ENCODE results near the gene CD248.
"Not testable (repeated sequence)": the region's sequence is repeated elsewhere in the genome, so short reads cannot be mapped to it uniquely, and the experiment has no call there.

The CD248 gene, protein sequence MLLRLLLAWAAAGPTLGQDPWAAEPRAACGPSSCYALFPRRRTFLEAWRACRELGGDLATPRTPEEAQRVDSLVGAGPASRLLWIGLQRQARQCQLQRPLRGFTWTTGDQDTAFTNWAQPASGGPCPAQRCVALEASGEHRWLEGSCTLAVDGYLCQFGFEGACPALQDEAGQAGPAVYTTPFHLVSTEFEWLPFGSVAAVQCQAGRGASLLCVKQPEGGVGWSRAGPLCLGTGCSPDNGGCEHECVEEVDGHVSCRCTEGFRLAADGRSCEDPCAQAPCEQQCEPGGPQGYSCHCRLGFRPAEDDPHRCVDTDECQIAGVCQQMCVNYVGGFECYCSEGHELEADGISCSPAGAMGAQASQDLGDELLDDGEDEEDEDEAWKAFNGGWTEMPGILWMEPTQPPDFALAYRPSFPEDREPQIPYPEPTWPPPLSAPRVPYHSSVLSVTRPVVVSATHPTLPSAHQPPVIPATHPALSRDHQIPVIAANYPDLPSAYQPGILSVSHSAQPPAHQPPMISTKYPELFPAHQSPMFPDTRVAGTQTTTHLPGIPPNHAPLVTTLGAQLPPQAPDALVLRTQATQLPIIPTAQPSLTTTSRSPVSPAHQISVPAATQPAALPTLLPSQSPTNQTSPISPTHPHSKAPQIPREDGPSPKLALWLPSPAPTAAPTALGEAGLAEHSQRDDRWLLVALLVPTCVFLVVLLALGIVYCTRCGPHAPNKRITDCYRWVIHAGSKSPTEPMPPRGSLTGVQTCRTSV

DNA sequence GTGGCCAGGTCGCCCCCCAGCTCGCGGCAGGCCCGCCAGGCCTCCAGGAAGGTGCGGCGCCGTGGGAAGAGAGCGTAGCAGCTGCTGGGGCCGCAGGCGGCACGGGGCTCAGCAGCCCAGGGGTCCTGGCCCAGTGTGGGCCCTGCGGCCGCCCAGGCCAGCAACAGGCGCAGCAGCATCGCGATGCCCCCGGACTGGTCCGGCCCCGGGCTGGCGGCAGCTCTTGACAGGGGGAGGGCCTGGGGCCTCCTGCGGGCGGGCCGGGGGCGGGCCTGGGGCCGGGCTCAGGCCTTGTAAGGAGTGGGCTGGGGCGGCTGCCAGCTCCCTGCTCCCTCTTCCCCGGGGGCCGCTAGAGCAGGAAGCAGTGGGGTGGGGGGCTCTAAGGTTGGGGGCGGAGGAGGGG lies at the start of gene CD248:
Gene CD248, minus strand, starts transcription at position 196 of the 403 bp plus-strand sequence. Its CDS starts 17 bp downstream, at position 179.
- DNase-seq (ENCODE audit: low read depth): peak; percentile 67

DNA sequence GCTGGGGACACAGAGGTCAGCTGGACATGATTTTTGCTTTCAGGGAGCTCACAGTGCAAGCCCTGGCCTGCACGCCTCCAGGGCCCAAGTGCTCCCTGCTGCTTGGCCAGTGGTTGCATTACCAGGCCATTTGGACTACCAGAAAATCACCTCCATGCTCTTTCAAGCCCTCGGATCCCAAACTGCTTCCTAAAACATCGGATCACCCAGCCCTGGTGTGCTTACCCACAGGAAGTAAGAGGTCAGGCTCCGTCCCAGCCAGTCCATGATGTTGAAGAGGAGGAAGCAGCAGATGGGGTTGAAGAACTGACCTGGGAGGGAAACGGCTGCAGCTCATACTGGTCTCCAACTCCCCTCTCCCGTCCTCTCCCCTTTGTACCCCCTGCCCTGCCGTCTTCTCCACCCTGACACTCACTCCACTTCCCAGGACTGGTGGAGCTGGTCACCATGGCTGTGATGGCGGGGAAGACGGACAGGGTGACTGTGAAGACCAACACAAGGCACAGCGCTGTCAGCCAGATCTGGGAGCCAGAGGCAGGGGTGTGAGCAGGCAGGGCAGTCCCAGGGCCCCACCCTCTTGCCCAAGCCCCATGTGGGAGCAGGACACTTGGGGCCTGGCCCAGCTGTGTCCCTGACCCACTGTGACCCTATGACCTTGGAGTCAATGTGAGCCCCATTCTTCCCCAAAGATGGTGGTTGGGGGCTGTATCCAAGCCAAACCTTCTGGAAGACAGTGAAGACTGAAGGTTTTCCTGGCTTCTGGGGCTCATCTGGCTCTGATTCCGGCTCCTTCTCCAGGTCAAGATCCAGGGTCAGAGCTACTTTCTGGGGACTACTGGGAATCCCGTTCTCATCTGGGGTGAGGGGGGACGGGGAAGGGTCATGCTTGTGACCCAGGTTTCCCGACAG lies 49.1 kb upstream of the CD248 start:
- DNase-seq (ENCODE audit: low read depth): no peak

DNA sequence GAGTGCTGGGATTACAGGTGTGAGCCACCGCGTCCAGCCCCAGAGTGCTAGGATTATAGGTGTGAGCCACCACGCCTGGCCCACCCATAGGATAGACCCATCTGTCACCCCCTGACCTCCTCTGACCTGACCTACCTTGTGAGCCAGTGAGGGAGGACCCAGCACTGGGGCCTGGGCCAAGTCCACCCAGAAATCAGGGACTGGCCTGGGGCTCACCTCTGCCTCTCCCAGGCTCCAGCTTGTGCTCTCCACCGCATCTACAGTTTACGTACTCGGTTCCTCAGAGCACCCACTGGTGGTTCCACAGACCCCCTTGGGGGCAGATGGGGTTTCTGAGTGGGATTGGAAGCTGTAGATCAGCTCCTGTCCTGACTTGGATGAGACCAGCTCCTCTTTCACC lies 48.3 kb upstream of the CD248 start:
- DNase-seq (ENCODE audit: low read depth): no peak

DNA sequence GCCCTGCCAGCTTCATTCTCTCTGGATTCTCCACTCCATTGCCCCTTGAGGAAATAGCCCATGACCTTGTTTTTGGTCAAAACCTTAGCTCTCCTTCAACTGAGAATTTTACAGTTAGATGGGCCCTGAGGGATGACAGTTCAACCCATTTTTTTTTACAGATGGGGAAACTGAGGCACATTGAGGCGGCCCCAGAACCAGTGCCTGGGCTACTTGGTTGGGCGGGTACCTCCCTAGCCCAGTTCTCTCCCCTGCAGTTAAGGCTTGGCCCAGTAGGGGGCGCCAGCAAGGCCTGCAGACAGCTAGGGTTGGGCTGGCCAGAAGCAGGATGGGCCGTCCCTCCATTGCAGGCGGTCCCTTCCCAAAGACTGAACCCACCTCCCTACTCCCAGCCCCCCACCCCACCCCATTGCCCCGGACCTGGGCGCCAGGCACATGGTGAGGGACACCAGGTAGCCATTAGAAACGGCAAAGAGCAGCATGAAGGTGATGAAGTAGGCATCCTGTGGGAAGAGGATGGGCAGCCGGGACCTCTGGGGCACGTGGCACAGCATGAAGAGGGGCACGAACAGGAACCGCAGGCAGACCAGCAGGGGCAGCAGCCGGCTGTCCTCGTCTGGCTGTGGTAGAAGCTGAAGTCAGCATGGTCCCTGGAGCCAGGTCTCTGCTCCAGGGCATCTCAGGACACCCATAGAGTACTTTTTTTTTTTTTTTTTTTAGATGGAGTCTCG lies 47.1 kb upstream of the CD248 start:
- no peak for DNase-seq (ENCODE audit: low read depth)

DNA sequence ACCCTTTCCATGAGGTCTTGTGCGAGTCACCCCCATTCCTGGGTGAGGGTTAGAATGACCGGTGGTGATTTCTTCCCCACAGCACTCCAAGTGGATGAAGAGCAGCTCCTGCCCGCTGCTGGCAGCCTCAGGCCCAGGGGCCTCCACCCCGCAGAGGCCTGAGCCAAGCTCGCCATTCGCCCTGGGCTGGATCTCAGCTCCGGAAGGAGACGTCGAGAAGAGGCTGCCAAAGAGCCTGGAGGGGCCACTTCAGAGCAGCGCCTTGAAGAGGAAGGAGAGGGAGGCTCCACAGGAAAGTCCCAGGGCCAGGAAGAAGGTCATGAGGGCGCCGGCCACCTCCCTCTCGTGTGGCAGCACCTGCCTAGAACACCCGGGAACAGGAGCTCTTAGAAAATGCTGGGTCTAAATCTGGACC lies 46.4 kb upstream of the CD248 start:
- no peak for DNase-seq (ENCODE audit: low read depth)

DNA sequence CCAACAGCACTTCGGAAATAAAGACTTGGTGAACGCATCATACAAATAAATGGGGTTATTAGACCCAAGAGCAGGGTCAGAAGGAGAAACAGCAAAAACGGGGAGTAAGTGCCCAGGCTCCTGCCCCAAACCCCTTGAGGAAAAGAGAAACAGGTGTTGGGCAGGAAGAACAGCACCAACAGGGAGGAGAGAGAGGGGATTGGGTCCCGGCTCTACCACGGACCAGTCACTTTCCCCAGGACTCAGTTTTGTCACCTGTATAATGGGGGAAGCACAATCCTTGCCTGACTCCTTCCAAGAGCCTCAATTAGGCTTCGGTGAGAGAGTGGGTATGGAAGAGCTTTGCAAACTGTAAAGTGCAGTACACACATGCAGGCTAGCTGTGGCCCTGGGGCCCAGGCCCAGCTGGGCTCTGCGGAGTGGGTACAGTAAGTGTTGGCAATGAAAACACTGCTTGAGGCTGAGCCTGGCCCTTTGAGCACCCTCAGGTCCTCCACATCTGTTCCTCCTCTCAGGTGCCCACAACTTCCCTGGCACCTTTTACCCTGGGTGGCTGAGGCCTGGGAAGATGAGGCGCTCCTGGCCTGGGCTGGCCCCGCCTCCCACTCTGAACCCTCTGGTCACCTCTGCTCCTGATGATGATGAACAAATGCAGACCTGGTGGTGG lies 45.8 kb upstream of the CD248 start:
- no peak for DNase-seq (ENCODE audit: low read depth)

DNA sequence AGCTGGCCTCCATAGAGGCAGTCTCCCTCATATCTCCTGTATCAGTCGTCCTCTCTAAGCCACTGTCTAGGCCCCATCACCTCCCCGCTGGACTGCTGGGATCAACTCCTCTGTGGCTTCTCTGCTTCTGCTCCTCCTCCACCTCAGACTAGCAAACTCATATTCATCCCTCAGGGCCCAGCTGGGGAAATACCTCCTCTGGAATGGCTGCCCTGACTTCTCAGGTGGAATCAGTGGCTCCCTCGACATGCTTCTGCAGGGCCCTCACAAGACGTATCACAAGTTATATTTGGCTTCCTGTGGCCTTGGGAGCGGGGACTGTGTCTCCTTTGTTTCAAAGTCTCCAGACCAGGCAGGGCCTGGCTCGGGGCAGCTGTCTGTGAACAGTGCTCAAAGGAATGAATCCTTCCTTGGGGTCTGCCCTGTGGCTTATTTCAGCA lies 44.7 kb upstream of the CD248 start:
- no peak for DNase-seq (ENCODE audit: low read depth)

DNA sequence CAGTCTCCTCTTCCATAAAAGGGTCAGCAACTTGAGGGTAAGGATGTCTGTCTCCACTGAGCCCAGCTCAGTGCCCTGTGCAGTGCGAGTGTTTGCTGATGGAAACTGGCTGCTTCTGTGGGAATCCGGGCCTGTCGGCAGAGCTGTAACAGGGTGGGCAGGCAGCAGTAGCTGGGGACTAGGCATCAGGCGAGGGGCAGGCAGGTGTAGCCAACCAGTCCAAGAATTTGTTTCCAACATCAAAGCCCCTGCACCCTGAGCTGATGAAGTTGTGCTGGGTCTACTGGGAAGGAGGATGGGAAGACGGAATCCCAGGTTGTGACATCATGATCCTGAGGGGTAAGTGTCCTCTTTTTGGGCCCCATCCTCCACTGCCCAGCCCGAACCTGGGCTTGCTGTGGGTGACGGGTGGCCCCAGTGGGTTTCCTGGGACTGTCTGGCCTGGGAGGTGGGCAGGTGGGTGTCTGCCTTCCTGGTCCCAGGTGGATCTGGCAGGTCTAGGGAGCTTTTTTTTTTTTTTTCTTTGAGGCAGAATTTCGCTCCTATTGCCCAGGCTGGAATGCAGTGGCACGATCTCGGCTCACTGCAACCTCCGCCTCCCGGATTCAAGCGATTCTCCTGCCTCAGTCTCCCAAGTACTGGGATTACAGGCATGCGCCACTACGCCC lies 43.7 kb upstream of the CD248 start:
- no peak for DNase-seq (ENCODE audit: low read depth)

DNA sequence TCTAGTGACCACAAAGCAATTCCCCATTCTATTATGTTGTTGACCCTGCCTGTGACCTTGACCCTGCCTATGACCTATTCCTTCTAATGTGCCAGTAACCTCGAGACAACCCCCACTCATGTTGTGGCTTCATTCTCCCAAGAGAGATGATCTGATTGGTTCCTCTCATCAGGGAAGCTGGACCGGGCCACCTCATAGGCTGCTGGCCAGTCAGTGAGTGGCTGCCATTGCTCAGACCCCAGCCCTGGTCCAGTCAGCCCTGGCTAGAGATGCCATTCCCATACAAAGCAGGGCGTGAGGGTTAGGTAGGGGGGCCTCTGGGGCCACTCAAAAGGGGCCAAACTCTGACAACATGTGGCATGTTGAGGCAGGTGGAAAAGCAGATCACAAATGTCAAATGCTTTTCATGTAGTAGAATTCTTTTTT lies 42.8 kb upstream of the CD248 start:
- no peak for DNase-seq (ENCODE audit: low read depth)

DNA sequence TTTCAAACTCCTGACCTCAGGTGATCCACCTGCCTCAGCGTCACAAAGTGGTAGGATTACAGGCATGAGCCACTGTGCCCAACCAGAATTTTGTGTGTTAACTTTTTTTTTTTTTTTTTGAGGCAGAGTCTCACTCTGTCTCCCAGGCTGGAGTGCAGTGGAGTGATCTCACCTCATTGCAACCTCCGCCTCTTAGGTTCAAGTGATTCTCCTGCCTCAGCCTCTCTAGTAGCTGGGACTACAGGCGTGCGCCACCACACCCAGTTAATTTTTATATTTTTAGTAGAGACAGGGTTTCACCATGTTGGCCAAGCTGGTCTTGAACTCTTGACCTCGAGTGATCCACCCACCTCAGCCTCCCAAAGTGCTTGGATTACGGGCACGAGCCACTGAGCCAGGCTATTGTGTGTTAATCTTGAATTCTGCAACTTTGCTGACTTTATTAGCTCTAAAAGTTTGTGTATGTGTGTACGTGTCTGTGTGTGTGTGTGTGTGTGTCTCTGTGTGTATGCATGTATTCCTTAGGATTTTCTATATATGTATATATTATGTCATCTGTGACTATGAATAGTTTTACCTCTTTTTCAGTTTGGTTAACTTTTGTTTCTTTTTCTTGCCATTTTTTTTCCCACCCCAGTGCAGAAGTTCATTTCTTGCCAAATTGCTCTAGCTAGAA lies 33.9 kb upstream of the CD248 start:
- not testable (repeated sequence) for DNase-seq (ENCODE audit: low read depth)

DNA sequence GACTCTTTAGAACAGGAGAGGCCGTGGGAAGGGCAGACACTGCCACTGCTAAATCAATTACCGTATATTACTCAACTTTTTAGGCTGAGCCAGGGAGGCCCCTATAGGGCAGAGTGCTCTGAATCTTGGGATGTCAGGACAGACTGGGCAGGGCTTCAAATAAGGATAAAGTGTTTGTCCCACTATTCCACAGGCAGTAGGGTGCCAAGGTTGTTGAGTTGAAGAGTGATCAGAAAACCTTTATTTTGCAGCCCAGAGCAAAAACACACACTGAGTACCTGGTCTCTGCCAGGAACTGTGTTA lies 32.2 kb upstream of the CD248 start:
- DNase-seq (ENCODE audit: low read depth): no peak

DNA sequence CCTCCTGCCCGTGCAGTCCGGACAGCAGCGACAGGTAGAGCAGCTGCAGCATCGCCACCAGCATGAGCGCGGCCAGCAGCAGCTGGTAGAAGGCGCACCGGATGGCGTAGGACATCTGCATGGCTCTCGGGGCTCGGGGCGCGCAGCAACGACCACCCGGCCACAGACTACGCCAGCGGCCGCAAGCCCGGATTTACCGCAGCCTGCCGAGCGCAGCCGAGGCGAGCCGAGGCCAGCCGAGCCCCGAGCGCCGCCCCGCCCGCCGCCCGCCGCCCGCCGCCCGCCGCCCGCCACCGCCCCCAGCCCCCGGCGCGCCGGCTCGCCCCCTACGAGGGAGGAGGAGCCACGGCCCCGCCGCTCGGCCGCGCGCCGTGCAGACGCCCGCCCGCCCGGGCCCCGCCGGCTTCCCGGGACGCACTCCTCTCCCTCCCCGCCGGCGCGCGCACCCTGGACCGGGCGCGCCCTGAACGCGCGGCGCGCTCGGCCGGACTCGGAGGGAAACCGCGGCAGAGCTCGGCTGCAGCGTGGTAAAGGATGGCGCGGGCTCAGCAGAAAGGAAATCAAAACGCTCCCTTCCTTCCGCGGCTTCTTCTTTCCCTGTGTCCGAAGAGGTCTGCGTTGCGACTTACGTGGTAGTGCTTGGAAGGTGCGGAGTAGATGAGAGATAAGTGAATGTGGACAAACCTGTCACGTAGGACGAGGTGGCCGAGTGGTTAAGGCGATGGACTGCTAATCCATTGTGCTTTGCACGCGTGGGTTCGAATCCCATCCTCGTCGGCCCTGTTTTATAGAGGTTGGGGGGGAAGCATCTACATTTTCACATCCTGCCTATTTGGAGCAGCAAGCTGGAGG lies 30.8 kb upstream of the CD248 start, which contains the start of gene B4GAT1:
Gene B4GAT1, minus strand, starts transcription at position 205 of the 852 bp plus-strand sequence. Its CDS starts 84 bp downstream, at position 121.
- DNase-seq (ENCODE audit: low read depth): peak; percentile 63

DNA sequence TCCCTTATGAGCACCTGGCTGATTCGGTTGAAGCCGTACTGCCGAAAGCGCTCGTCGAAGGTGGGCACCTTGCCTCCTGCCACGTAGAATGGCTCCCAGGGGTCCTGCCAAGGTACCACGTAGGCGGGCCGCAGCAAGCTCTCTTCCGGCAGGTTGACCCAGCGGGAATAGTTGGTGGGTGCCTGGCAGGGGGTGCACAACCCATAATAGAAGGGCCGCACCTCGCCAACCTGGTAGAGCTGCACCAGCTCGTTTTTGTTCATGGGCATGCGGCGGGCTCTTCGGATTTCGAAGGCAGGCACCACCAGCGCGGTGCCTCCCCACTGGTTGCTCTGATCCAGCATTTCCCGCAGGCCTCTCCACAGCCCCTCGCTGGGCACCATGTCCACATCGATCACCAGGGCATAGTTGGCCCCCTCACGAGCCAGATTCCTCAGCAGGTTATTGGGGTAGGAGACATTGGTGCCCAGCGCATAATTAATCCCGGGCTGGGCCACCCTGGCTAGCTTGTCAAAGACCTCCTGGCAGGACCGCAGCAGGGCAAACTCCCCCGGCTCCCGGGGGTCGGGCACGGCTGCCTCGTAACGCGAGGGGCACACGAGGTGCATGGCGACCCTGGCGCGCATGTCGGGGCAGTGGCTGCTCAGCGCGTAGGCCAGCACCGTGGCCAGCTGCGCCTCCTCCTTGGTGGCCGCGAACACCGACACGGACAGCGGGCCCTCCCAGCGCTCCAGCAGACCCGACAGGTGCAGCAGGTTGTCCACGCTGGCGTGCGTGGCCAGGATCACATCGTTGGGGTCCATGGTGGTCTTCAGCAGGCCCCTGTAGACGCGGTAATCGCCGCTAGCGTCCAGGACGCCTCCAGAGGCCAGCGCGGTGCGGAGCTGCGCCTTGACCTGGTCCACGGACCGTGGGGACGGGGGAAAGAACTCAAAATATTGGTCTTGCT lies 29.9 kb upstream of the CD248 start:
- no peak for DNase-seq (ENCODE audit: low read depth)

DNA sequence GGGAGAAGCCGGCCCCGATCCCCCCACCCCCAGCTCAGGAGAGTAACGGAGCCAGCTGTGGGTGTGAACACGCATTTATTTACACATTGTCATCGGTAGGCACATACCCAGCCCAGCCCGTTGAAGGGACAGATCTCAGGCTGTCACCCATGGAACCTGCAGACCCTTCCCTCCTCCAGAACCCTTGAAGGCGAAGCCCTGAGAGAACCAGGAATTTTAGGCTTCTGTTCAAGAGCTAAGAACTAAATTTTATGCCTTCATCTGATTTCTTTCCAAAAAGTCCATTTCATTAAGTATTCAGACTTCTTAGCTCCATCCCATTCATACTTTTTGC lies 28.4 kb upstream of the CD248 start:
- no peak for DNase-seq (ENCODE audit: low read depth)

DNA sequence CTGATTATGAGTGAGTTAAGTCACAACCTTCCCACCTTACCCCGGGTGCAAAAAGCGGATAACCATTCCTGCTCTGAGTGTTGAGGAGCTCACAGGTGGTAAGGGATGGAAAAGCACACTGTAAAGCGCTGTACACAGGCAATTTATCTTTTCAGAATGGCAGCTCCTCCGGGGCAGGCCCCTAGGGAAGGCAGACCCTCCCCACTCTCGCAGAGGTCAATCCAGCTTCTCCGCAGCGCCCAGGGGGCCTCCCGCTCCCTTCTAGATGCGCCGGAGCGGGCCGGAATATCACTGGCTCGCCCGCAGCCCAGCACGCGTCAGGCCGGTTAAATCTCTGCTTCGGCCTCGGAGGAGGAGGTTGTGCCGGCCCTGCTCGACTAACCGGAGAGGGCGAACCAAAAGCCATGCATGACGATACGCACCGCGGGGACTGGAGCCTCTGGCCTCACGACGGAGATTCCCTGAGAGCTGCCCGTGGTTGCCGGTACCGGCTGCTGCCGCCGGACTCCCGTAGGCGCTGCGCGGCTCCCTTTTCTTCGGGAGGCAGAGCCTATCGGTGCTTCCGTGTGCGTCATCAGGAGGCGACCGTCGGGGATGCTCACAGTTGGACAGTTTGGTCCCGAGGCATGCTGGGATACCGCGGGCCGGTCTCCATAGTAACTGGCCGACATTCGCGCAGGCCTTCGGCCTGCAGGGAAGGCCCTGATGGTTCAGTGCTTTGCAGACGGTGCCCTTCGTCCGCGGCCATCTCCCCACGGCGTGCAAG lies 27.9 kb upstream of the CD248 start, which contains the start of gene BRMS1:
Gene BRMS1, minus strand, starts transcription at position 555 of the 766 bp plus-strand sequence. CDS start 2,870 bp downstream, outside the sequence.
- DNase-seq (ENCODE audit: low read depth): peak; percentile 97

DNA sequence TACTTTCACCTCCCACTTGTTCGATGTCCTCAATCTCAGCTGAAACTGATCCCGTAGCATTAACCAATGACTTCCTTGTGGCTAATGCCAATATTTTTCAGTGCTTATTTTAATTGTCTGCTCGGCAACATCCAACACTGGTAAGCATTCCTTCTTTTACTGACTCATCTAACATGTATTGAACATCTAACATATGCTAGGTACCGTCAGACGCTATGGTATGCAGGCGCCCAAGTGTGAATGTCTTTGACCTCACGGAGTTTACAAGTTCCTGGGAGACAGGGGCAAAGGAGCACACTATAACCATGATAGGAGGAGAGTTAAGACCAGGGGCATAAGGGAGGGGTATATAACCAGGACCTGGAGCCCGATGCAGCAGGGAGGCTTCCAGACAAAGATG lies 26.3 kb upstream of the CD248 start:
- DNase-seq (ENCODE audit: low read depth): no peak
